HEK293 (cell line): ENCODE results near the gene THSD4.
A peak's percentile ranks its signal among the peaks of the same experiment; 100 is the strongest.

Source experiments
- CTCF ChIA-PET: fragments of 350-600 bp; formaldehyde crosslinking; extraction: SDS; loops from one replicate; lab custom pipeline; 2021; ENCODE audit warnings: antibody characterized with exemption; lab: Yijun Ruan, JAX
- POLR2A ChIA-PET: fragments of 300-600 bp; formaldehyde crosslinking; extraction: SDS; loops from one replicate; lab custom pipeline; 2020; ENCODE audit warnings: antibody characterized with exemption, inconsistent platforms; lab: Yijun Ruan, JAX
- H3K27ac ChIP-seq: fragments of 200-500 bp; sonication (Bioruptor generic); 2 replicates; pipeline ENCODE4 v1.5.1; 2014; ENCODE audit warnings: low read depth, low read length, control low read depth, inconsistent platforms; ENCODE audit errors: extremely low read depth
- H3K36me3 ChIP-seq, 2 experiments: fragments of 200-500 bp in 1 of 2; sonication (Bioruptor generic) in 1 of 2; 1 replicate in 1 of 2; 2 replicates in 1 of 2; pipeline ENCODE4 v1.5.1; 2014 to 2017; ENCODE audit warnings: inconsistent platforms in 2 of 2, low read length in 2 of 2; ENCODE audit not compliant: control insufficient read depth in 2 of 2, insufficient read depth in 1 of 2
- H3K4me1 ChIP-seq: fragments of 200-500 bp; sonication (Bioruptor generic); 2 replicates; pipeline ENCODE4 v1.5.1; 2014; ENCODE audit warnings: mild to moderate bottlenecking, low read length, inconsistent platforms; ENCODE audit not compliant: control insufficient read depth, insufficient read depth
- H3K4me3 ChIP-seq: 2 replicates; pipeline ENCODE4 v1.5.1; 2011; ENCODE audit warnings: low read depth, mild to moderate bottlenecking, control low read depth, low read length, moderate library complexity
- H3K9me3 ChIP-seq: fragments of 200-500 bp; sonication (Bioruptor generic); 2 replicates; pipeline ENCODE4 v1.5.1; 2014; ENCODE audit warnings: low read depth, low read length, inconsistent platforms; ENCODE audit not compliant: control insufficient read depth, insufficient read depth
- EGR2 ChIP-seq: fragments of 450-650 bp; formaldehyde crosslinking; IDR thresholded peaks from 2 replicates; pipeline ENCODE4 v1.5.1; 2016; ENCODE audit warnings: low read depth, missing biosample characterization, missing genetic modification characterization
- HOXD13 ChIP-seq: sonication (generic); formaldehyde crosslinking; IDR thresholded peaks from 2 replicates; pipeline ENCODE4 v1.8.0; 2022; ENCODE audit warnings: missing genetic modification reagents, borderline replicate concordance
- TCF7L2 ChIP-seq: IDR thresholded peaks from 2 replicates; pipeline ENCODE4 v1.6.1; 2011; ENCODE audit warnings: low read depth, mild to moderate bottlenecking, inconsistent platforms, low read length, moderate library complexity, borderline replicate concordance
- ZFHX2 ChIP-seq: fragments of 450-650 bp; formaldehyde crosslinking; conservative IDR thresholded peaks from 2 replicates; pipeline ENCODE4 v1.5.1; 2016; ENCODE audit warnings: missing biosample characterization, missing genetic modification characterization
- ZNF221 ChIP-seq: fragments of 450-650 bp; formaldehyde crosslinking; IDR thresholded peaks from 2 replicates; pipeline ENCODE4 v1.5.1; 2017; ENCODE audit warnings: missing biosample characterization, missing genetic modification characterization, borderline replicate concordance
- ZNF544 ChIP-seq: fragments of 450-650 bp; formaldehyde crosslinking; IDR thresholded peaks from 2 replicates; pipeline ENCODE4 v1.5.0; 2017; ENCODE audit warnings: missing biosample characterization, missing genetic modification characterization
- ZNF571 ChIP-seq: fragments of 450-650 bp; formaldehyde crosslinking; IDR thresholded peaks from 2 replicates; pipeline ENCODE4 v1.5.0; 2017; ENCODE audit warnings: missing biosample characterization, missing genetic modification characterization
- ZNF600 ChIP-seq: fragments of 450-650 bp; formaldehyde crosslinking; IDR thresholded peaks from 2 replicates; pipeline ENCODE4 v1.5.1; 2016; ENCODE audit warnings: missing biosample characterization, missing genetic modification characterization
- ZNF747 ChIP-seq: fragments of 450-650 bp; formaldehyde crosslinking; IDR thresholded peaks from 2 replicates; pipeline ENCODE4 v1.5.1; 2016; ENCODE audit warnings: missing biosample characterization, missing genetic modification characterization
- ZNF792 ChIP-seq: fragments of 450-650 bp; formaldehyde crosslinking; IDR thresholded peaks from 2 replicates; pipeline ENCODE4 v1.5.1; 2016; ENCODE audit warnings: missing biosample characterization, missing genetic modification characterization
- TF ChIP-seq, protein P1 (sequence below): fragments of 450-650 bp; formaldehyde crosslinking; IDR thresholded peaks from 2 replicates; pipeline ENCODE4 v1.5.1; 2017; ENCODE audit warnings: missing biosample characterization, missing genetic modification characterization
- TF ChIP-seq, protein P2 (sequence below): fragments of 450-650 bp; formaldehyde crosslinking; IDR thresholded peaks from 2 replicates; pipeline ENCODE4 v1.5.1; 2017; ENCODE audit warnings: missing biosample characterization, missing genetic modification characterization
- TF ChIP-seq, protein P3 (sequence below): fragments of 450-650 bp; formaldehyde crosslinking; IDR thresholded peaks from 2 replicates; pipeline ENCODE4; 2016; ENCODE audit warnings: missing biosample characterization, missing genetic modification characterization
- TF ChIP-seq, protein P4 (sequence below): fragments of 450-650 bp; formaldehyde crosslinking; IDR thresholded peaks from 2 replicates; pipeline ENCODE4 v1.5.1; 2016; ENCODE audit warnings: missing biosample characterization, missing genetic modification characterization
- TF ChIP-seq, protein P5 (sequence below): fragments of 450-650 bp; formaldehyde crosslinking; IDR thresholded peaks from 2 replicates; pipeline ENCODE4 v1.5.1; 2016; ENCODE audit warnings: missing biosample characterization, missing genetic modification characterization

Gene THSD4

DNA sequence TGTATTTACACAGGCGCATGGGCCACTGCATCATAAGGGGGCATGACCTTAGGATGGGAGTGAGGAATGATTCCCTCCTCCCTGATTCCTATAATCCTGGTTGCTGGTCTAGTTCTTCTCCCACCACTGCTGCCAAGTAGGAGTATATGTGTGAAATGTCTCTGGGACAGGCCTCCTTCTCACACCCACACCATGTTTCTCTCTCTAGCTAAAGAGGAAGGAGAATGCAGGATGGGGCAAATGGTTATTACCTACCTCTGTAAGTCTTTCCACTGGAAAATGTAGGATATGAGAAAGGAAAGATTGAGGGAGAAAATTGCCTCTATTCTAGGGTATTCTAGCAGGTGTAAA is 159.2 kb downstream of the THSD4 start:
- no peaks in the 10 kb centered on the region for H3K36me3 ChIP-seq
- CTCF ChIA-PET, result interaction anchor here (0.6 to 1.3 kb wide), 4 partner anchors 17 to 65 kb away, joined by 3 to 6 read pairs (median 3); no protein-coding TSS in a partner anchor
- H3K4me1 ChIP-seq, result peaks cover 32% of the 10 kb centered on the region
- no peak overlapping the region for H3K27ac ChIP-seq
- POLR2A ChIA-PET, result interaction anchor here (0.6 to 1.3 kb wide), 2 partner anchors 23 to 272 kb away, joined by 3 to 4 read pairs; no protein-coding TSS in a partner anchor
- no peak overlapping the region for H3K4me3 ChIP-seq
- no peaks in the 10 kb centered on the region for H3K9me3 ChIP-seq
- TF ChIP-seq, protein P1, sequence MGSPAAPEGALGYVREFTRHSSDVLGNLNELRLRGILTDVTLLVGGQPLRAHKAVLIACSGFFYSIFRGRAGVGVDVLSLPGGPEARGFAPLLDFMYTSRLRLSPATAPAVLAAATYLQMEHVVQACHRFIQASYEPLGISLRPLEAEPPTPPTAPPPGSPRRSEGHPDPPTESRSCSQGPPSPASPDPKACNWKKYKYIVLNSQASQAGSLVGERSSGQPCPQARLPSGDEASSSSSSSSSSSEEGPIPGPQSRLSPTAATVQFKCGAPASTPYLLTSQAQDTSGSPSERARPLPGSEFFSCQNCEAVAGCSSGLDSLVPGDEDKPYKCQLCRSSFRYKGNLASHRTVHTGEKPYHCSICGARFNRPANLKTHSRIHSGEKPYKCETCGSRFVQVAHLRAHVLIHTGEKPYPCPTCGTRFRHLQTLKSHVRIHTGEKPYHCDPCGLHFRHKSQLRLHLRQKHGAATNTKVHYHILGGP (tag by site-specific recombination), result no peak
- TF ChIP-seq ZNF747 (tag by site-specific recombination) (no peak), ZFHX2 (tag by site-specific recombination) (peak; percentile 65; the same call in 1 of the 2 replicates), ZNF600 (tag by site-specific recombination) (no peak), EGR2 (tag by site-specific recombination) (peak; percentile 72)
- TF ChIP-seq, all 188 proteins: peak for 2

DNA sequence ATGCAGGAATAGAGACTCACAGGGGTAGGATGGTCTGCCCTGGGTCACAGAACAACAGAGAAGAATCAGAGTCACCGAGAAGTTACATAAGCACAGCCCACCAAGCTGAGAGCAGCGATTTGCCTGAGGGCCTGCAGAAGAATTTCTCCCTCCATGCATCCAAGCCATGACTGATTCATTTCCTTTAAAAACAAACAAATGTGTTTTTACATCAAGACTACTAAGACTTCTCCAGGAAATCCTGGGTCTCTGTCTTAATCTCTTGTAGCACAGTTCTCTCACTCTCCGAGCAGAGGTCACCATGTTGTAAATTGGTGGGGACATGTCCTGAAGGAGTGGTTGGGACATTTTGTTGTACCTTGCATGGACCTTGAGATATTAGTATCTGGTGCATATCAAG is 159.8 kb downstream of the THSD4 start:
- Histone ChIP-seq H3K36me3 (no peaks in the 10 kb centered on the region), H3K4me3 (no peak overlapping the region), H3K27ac (no peak overlapping the region; the same call in 1 of the 2 replicates)
- CTCF ChIA-PET, result interaction anchor here (0.8 to 1.3 kb wide), 2 partner anchors 18 to 64 kb away, joined by 3 to 6 read pairs; no protein-coding TSS in a partner anchor
- TF ChIP-seq ZNF544 (tag by site-specific recombination), result no peak
- TF ChIP-seq, protein P2, sequence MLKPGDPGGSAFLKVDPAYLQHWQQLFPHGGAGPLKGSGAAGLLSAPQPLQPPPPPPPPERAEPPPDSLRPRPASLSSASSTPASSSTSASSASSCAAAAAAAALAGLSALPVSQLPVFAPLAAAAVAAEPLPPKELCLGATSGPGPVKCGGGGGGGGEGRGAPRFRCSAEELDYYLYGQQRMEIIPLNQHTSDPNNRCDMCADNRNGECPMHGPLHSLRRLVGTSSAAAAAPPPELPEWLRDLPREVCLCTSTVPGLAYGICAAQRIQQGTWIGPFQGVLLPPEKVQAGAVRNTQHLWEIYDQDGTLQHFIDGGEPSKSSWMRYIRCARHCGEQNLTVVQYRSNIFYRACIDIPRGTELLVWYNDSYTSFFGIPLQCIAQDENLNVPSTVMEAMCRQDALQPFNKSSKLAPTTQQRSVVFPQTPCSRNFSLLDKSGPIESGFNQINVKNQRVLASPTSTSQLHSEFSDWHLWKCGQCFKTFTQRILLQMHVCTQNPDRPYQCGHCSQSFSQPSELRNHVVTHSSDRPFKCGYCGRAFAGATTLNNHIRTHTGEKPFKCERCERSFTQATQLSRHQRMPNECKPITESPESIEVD, result 0 out of 2 replicates have a peak, but pooled peaks have one; percentile 58
- no peak for TF ChIP-seq TCF7L2
- TF ChIP-seq, protein P3, sequence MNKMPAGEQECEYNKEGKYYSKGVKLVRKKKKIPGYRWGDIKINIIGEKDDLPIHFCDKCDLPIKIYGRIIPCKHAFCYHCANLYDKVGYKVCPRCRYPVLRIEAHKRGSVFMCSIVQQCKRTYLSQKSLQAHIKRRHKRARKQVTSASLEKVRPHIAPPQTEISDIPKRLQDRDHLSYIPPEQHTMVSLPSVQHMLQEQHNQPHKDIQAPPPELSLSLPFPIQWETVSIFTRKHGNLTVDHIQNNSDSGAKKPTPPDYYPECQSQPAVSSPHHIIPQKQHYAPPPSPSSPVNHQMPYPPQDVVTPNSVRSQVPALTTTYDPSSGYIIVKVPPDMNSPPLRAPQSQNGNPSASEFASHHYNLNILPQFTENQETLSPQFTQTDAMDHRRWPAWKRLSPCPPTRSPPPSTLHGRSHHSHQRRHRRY (tag by site-specific recombination), result no peak
- TF ChIP-seq, all 188 proteins: peak for 1
- POLR2A ChIA-PET, result interaction anchor here (1.3 kb wide), 1 partner anchor 24 kb away, joined by 4 read pairs; no protein-coding TSS in a partner anchor
- Histone ChIP-seq H3K4me1 (peaks cover 39% of the 10 kb centered on the region), H3K9me3 (no peaks in the 10 kb centered on the region)

DNA sequence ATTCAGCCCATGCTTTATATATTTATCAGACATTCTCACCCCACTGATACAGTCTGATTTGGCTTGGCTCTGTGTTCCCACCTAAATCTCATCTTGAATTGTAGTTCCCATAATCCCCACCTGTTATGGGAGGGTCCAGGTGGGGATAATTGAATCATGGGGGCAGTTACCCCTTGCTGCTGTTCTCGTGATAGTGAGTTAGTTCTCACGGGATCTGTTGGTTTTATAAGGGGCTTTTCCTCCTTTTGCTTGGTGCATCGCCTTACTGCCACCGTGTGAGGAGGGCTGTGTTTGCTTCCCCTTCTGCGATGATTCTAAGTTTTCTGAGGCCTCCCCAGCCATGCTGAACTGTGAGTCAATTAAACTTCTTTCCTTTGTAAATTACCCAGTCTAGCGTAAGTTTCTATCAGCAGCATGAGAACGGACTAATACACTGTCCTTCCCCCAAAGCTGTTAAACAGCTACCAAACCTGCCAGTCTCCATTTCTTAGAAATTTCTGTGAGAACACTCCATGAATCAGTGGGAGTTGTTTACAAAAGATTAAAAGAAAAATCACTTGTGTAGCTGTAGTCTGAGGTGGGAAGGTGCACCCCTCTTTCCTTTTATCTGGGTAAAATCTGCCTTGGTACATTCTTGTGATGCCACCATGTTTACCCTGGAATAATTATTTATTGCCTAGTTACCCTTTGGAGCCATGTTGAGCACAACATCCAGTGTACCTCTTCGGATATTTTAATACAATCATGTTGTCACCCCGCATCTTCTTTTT is 160.5 kb downstream of the THSD4 start:
- TF ChIP-seq ZNF792 (tag by site-specific recombination), result no peak
- 0 out of 2 replicates have a peak, but pooled peaks have one; percentile 1 for TF ChIP-seq ZNF221 (tag by site-specific recombination)
- TF ChIP-seq, protein P4, sequence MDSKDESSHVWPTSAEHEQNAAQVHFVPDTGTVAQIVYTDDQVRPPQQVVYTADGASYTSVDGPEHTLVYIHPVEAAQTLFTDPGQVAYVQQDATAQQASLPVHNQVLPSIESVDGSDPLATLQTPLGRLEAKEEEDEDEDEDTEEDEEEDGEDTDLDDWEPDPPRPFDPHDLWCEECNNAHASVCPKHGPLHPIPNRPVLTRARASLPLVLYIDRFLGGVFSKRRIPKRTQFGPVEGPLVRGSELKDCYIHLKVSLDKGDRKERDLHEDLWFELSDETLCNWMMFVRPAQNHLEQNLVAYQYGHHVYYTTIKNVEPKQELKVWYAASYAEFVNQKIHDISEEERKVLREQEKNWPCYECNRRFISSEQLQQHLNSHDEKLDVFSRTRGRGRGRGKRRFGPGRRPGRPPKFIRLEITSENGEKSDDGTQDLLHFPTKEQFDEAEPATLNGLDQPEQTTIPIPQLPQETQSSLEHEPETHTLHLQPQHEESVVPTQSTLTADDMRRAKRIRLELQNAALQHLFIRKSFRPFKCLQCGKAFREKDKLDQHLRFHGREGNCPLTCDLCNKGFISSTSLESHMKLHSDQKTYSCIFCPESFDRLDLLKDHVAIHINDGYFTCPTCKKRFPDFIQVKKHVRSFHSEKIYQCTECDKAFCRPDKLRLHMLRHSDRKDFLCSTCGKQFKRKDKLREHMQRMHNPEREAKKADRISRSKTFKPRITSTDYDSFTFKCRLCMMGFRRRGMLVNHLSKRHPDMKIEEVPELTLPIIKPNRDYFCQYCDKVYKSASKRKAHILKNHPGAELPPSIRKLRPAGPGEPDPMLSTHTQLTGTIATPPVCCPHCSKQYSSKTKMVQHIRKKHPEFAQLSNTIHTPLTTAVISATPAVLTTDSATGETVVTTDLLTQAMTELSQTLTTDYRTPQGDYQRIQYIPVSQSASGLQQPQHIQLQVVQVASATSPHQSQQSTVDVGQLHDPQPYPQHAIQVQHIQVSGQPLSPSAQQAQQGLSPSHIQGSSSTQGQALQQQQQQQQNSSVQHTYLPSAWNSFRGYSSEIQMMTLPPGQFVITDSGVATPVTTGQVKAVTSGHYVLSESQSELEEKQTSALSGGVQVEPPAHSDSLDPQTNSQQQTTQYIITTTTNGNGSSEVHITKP (tag by site-specific recombination), result peak; percentile 44
- no peak for TF ChIP-seq HOXD13 (CRISPR knock-in tag)
- TF ChIP-seq, protein P5, sequence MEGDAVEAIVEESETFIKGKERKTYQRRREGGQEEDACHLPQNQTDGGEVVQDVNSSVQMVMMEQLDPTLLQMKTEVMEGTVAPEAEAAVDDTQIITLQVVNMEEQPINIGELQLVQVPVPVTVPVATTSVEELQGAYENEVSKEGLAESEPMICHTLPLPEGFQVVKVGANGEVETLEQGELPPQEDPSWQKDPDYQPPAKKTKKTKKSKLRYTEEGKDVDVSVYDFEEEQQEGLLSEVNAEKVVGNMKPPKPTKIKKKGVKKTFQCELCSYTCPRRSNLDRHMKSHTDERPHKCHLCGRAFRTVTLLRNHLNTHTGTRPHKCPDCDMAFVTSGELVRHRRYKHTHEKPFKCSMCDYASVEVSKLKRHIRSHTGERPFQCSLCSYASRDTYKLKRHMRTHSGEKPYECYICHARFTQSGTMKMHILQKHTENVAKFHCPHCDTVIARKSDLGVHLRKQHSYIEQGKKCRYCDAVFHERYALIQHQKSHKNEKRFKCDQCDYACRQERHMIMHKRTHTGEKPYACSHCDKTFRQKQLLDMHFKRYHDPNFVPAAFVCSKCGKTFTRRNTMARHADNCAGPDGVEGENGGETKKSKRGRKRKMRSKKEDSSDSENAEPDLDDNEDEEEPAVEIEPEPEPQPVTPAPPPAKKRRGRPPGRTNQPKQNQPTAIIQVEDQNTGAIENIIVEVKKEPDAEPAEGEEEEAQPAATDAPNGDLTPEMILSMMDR (tag by site-specific recombination), result 0 out of 2 replicates have a peak, but pooled peaks have one; percentile 11
- no peak for TF ChIP-seq ZNF571 (tag by site-specific recombination)
- no peaks in the 10 kb centered on the region for H3K36me3 ChIP-seq
- H3K4me3 ChIP-seq, result no peak overlapping the region
- ChIA-PET POLR2A (no interaction called here), CTCF (no interaction called here)
- H3K4me1 ChIP-seq, result peaks cover 41% of the 10 kb centered on the region
- no peak overlapping the region; the same call in 1 of the 2 replicates for H3K27ac ChIP-seq
- H3K9me3 ChIP-seq, result no peaks in the 10 kb centered on the region
